SHP77 (cell line): ENCODE measurements around the gene IARS1.

Experiments
- DNase-seq, 2 experiments: peaks; one replicate each; lab custom pipeline; 2025; lab: John Stamatoyannopoulos, UW

Gene IARS1

DNA sequence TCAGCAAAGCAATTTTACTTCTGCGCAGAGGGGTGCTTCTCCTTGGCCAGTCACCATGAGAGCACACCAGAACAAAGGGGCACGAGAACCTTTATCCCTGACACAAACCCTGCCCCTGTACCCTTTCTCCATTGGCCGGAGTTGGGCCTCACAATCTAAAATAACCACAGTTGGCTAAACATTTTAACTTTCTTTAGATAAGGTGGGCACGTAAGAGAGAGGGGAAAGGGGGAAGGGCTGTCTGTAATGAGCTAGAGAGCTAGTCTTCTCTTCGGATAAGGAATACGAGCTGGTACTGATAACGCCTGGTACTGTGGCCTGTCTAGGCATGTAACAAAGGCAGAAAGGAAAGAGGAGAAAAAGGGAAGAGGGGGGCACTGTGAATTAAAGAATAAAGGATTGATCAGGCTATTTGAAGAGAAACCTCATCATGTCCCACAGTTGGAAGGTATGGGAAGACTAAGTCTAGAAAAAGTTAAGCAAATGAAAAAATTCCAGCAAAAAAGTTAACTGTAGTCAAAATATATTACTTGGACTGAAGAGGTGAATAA lies 1.8 kb upstream of the IARS1 start:
- no peak for DNase-seq

DNA sequence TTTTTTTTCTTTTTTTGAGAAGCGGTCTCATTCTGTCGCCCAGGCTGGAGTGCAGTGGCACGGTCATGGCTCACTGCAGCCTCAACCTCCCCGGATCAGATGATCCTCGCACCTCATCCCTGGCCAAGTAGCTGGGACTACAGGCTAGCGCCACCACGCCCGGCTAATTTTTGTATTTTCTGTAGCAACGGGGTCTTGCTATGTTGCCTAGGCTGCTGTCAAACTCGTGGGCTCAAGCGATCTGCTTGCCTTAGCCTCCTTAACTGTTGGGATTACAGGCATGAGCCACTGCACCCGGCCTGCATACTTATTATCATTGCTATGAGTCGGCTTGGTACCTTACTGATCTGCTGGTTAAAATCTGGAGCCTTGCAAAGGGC lies 790 bp upstream of the IARS1 start:
- DNase-seq, result peak in 1 of 2 experiments; percentile 15

DNA sequence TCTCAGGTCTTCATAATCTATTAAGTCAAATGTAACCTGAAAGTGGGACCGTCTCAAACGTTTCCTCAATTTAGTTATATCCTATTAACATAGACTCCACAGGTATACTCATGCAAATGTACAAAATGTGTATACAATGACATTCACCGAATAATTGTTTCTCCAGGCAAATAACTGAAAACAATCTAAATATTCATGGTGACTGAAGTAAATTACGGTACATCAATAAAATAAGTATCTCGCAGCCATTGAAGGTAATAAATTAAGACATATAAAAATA lies 482 bp downstream of the IARS1 start:
- no peak for DNase-seq

DNA sequence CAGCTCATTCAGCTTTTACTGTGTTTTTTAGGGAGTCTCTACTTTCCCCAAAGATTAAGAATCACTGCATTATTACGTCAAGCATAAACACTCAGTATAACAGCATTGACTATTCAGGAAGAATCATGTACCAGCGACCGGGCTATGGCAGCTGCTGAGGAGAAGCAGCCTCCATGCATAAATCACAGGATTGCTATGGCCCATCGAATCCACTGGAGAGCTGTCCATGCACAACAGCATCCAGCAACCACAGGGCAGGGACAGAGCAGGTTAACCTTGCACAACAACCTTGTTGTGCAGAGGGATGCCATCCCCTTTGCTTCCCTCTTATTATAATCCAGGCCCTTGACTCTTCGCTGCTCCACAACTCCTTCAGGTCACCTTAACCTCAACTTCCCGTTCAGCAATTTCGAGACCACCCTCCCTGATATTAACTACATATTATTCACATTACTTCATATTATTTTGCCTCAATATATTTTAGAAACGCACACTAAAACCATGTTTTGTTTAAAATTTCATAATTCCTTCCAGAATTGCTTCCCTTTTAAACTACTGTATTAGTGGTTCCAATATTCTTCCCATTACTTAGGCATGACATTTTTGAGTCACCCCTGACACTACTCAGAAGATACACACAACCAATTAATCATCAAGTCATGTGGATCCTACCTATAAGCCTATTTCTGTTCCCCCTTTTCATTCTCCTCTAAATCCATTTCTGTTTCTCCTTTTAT lies 991 bp downstream of the IARS1 start:
- no peak for DNase-seq

DNA sequence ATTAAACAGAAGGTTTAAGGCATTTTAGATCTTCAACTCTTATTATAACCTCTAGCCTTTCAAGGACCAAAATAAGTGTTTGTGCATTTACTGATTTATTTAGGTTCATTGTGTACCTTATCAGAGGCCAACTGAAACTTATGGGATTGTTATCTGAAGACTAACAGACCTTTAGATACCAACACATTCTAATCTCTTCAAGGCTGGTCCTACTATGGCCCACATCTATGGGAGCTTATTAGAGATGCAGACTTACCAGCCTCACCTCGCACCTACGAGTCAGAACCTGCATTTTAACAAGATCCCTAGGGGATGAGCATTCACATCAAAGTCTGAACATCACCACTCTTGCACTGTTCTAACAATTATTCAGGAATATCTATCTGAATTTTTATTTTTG lies 1.9 kb downstream of the IARS1 start:
- no peak for DNase-seq

DNA sequence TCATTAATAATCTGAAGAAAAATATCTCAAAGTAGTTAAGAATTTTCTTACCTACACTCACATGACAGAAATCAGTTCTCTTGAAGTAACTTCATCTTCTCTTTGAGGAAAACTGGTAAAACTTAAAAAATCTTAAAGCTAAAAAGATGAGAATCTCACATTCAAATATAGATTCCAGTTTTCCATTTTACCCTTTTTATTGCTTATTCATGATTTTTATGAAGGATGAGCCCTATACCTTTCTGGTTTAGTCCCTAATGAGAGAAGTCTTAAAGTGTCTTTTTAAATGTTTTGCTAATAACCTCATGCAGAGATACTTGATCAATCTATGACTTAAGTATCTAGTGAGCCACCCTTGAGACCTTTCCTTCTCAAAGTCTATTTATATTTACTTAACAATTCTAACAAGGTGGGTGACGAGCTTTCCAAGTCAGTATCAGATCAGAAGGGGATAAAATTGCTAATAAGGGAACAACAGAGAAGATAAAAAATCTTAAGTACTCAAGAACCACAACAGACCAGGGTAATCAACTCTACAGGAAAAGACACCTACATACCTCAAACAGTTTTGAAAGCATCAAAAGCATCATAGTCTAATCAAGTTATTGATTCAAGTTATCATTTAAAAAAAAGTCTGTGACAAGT lies 2.6 kb downstream of the IARS1 start:
- no peak for DNase-seq

DNA sequence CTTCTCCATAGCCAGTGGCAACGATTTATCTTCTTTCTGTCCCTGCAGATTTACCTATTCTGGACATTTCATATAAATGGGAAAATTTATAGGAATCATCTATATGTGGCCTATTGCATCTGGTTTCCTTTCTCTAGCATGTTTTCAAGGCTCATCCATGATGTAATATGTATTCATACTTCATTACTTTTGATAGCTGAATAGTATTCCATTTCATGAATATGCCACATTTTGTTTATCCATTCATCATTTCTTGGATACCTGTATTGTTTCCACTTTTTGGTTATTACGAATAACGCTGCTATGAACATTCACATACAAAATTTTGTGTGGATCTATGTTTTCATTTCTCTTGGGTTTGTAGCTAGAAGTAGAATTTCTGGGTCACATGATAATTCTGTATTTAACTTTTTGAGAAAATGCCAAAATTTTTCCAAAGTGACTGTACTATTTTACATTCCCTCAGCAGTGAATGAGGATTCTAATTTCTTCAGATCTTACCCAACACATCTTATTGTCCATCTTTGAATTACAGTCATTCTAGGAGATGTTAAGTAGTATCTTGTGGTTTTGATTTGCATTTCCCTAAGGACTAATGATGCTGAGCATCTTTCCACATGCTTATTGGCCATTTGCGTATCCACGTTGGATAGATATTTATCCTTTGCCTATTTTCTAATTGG lies 3.6 kb downstream of the IARS1 start:
- no peak for DNase-seq

DNA sequence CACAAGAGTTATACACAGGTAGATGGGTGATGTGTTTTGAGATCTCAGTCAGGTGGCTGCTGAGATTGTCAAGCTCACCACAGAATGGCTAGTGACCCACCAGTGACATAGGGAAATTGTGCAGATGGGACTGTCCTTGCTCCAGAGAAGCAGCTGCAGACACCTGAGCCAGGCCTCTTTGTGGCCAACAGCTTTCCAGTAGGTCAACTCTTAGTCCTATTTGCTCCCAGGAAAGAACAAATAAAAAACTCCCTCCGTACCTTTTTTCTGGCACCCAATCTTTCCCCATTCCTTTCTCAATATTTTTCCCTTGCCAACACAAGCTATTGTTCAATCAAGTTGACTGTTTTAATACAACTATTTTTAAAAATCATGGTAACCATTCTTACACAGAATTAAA lies 14.2 kb downstream of the IARS1 start:
- DNase-seq, result no peak

DNA sequence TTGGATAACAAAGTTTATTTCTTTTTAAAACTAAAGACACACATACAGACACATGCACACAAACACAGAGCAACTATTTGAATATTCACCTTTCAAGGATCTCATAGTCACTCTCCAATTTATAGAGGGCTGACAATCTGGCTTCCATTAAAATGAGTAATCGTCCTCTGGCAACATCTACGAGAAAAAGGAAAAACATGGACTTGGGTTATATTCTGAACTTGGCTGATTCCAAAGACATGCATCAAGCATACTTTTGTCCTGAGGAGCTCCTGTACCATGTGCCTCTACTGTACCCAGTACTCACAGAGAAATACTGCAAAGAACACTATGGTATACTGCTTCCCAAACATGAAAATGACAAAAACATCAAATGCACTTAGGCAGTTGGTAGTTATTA lies 15.4 kb downstream of the IARS1 start:
- no peak for DNase-seq

DNA sequence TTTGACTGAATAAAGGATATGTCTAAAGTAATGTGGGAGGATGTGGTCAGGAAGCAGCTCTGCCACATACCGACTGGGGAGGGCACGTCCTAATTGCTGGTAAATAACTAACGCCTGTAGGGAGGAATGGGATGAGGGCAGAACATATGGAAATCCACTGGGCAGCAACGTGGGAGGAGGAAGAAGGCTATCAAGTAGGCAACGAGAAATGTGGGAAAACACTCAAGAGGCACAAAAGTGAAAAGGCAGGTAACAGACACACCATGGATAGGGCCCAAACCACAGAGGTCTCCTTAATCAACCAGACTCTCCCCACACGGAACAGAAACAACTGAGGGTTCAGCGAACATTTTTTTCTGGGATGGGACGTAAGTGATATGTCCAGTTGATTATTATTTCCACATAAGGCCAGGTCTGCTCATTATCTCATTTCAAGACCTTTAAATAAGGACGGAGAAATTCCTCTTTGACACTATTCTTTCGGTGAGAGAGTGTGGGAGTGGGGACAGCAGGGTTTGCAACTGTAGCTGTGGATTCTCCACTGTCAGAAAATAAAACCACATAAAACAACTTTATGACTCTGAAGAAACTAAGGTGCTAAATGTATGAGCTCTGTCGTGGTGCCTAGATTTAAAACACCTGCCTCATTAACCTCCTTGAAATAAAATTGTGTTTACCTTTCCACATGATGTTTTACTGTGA lies 17.0 kb downstream of the IARS1 start:
- DNase-seq, result no peak

DNA sequence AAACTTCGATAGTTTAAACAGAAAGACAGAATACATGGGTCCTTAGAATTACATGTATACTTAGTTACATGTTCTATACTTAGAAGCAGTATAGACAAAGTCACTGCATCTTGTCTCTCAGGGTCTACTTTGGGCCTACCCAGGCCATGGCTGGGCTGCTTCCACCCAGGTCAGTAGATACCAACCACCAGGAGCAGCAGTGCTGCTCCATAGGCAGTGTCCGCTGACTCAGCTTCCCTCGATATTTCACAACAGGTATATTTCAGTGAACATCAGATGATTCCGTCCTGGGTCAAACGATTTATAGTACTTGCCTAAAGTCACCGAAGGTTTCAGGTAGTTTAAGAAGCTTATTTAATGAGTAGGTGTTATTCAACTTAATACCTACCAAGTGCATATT lies 18.0 kb downstream of the IARS1 start:
- DNase-seq, result no peak

DNA sequence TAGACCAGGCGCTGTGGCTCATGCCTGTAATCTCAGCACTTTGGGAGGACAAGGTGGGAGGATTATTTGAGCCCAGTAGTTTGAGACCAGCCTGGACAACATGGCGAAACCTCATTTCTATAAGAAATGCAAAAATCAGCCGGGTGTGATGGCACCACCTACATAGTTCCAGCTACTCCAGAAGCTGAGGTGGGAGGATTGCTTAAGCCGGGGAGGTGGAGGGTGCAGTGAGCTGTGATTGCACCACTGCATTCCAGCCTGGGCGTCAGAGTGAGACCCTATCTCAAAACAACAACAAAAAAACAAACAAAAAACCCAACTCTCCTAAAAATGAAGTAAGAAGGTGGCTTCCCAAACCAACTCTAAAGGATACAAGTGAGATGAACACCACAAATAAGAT lies 23.0 kb downstream of the IARS1 start:
- no peak for DNase-seq

DNA sequence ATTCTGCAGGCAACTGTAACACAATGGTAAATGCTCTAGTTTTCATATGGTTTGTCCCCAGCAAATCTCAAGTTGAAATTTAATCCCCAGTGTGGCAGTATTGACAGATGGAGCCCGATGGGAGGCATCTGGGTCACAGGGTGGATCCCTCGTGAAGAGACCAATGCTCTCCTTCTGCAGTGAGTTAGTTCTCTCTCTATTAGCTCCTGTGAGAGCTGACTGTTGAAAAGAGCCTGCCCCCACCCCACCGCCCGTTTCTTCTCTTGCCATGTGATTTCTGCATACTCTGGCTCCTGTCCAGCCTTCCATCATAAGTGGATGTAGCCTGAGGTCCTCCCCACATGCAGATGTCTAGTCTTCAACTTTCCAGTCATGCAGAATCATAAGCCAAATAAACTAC lies 27.0 kb downstream of the IARS1 start:
- DNase-seq, result no peak

DNA sequence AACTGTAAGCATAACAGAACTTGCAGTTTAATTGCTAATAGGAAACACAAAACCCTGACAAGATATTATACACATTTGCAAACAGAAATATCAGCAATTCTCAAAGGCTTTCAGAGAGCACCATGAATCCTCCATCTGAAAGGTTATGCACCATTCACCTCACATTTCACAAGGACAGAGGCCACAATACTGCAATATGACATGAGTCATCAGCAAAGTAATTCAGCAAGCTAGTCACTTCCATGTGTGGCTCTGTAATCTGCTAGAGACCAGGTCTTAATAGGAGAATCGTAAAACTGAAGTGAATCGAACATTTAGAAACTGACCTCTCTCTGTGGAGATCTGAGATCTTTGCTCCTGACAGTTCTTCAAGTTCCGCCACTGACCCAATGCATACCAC lies 28.3 kb downstream of the IARS1 start:
- DNase-seq, result no peak

DNA sequence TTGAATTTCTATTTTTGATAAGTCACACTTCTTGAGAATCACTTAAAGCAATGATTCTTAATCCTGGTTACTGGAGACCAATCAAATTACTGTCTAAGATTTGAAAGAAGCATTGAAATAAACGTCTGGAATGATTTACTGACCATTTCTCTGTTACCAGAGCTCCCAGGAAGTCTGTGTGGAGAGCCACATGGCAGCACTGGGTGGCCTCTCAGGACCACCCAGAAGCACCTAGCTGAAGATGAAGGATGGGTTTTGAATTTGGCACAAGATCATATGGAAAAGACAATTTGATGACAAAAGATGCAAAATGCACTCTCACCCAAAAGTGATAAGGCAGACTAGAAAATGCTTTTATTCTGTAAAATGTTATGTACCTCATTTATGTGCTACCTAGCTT lies 30.4 kb downstream of the IARS1 start:
- no peak for DNase-seq

DNA sequence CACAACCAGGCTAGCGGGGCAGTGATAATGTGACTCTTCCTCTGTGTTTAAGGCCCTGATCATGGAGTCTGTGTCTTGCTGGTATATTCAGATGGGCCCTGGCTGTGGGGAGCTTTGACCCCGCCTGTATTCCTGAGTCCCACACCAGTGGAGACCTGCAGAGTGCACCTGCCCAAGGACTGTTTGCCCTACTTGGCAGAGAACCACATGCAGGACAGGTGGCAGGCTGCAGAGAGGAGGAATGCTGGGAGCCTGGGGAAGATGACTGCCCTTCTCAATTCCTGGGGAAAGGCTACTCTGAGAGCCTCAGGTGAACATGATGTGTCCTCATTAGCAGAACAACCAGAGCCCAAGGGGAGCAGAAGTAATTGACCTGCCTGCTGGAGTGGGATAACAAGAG lies 36.2 kb downstream of the IARS1 start:
- DNase-seq, result no peak

DNA sequence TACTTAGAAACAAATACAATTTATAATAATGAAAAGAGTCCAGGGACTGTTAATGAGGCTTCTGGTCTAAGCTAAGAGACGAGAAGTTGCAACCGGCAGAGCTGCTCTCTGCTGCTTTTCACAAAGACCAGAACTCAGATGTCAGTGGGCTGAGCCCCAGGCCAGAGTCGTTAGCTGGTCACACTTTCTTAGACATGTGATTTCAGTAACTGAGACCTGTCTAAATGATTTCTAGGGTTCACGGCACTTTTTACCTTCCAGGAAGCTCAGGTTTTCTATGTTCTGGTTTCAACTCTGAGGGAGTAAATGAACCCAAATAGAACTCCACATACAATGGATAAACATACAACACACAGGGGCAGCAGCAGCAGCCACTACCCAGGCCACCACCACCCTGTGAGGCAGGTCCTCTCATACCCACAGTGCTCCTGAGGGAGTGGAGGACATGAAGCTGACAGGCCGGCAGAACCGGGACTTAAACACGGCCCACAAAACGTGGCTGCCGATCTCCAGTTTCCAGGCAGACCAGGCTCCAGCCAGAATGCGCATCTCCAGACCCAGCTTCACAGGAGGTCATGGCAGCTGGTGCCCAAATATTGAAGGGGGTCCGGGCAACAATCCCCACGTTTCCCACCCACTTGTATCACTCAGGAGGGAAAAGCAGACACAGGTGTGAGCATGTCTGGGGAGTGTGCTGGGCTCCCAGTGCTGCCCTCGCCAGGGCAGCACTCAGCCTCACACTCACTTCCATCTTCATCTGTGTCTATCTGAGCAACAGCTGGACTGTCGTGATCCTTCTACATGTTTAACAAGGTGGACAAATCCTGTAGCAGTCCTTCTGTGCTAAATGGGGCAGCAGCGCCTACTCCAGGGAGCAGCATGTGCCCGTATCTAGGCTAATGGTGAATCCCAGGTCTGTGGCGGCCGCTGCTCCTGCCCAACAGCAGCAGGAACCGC lies 38.8 kb downstream of the IARS1 start:
- DNase-seq, result no peak

DNA sequence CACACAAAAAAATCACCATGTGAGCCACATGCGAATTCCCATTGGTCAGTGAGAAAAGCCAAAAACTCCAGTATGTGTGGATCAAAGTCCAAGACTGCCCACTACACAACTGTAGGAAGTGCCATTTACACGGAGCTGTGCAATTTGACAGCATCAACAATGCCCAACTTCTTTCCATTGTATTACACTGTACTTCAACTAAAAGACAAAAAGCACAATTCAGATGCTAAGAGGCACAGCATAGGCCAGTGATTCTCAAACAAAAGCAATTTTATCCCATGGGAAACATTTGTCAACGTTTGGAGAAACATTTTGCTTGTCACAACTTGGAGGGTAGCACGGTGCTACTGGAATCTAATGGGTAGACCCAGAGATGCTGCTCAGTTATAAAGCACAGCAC lies 39.8 kb downstream of the IARS1 start:
- DNase-seq, result no peak

DNA sequence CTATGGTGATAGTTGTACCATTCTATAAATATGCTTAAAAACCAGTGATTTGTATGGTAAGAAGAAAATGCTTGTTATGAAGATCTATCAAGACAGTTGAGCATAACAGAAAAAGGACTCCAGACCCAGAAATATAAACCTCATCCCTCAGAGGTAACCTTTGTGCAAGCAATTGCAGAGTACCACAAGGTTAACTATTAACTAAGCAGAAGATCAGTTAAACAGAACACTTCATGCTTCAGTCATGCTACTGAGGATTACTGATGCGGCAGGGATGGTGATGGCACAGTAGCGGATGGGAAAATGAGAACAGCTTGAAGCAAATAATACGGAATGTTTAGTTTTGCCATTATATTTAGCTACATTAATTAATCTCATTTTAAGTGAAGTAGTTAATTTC lies 45.5 kb downstream of the IARS1 start:
- DNase-seq, result no peak

DNA sequence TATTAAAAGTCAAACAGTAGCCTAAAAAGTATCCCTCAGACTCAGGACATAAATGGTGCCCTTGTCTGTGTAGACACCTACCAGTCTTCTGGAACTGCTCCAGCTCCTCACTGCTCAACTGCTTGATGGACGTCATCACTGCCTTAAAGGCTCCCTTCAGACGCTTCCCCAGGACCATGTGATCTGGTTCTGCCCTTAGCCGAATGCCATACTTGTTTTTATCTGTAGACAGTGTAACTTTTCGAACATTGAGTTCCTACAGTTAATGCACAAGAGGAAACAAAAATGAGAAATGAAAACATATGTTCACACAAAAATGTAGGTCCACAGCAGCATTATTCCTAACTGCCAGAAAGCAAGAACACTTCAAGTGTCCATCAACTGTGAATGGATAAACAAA lies 46.2 kb downstream of the IARS1 start:
- no peak for DNase-seq

DNA sequence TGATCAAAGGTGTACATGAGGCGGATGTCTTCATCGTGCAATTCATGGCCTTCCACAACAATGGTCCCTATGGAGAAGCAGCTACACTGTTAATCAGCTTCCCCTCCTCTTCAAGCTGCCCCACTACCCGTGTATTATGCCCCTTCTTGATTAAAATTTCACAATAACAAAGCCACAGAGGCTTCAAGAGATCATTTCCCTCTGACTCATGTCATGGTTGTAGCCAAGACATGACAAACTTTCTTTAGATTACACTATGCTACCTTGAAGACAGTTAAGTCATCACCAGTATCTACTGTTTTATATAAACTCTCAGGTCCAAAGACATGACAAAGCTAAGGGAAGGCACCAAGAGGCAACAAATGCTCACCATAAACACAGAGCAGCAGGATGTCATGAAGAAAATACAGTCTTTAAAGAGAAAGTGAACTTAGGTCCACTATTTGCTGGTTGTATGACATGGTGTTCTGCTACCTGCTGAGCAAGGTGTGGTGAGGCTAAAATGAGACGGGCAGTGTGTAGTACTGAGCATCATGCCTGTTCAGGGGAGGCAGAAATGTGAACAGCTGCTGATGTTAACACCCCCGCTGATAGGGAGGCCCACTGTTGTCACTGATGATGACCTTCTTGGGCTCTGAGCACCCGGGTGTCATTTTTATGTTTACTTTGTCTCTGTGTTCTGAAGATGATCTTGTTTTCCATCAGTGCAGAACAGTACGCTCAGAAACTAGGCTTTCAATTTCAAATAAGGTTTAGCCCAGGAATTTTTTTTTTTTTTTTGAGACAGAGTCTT lies 48.3 kb downstream of the IARS1 start:
- no peak for DNase-seq
